ENCODE measurements around the gene TMX4.
"Not testable (repeated sequence)": the region's sequence is repeated elsewhere in the genome, so short reads cannot be mapped to it uniquely, and the experiment has no call there.

The TMX4 gene

GRCh38 chr20:8019246-8019997, at the start of gene TMX4:
TSS of gene TMX4 (minus strand) at chr20:8019761. CDS start at chr20:8019613, 148 bp downstream.
- peak; percentile 80 to 90 for DNase-seq (ENCODE audit: low read depth in 2 of 2)

GRCh38 chr20:8067082-8067481, 47.5 kb upstream of the TMX4 start:
- no peak for DNase-seq (ENCODE audit: low read depth in 2 of 2)

GRCh38 chr20:8066662-8067061, 47.1 kb upstream of the TMX4 start:
- DNase-seq (ENCODE audit: low read depth in 2 of 2), result no peak

- no peak for DNase-seq (ENCODE audit: low read depth in 2 of 2)
Observed at GRCh38 chr20:8065691-8066090, 46.1 kb upstream of the TMX4 start.

GRCh38 chr20:8062756-8063155, 43.2 kb upstream of the TMX4 start:
- no peak for DNase-seq (ENCODE audit: low read depth in 2 of 2)

- no peak for DNase-seq (ENCODE audit: low read depth in 2 of 2)
Observed at GRCh38 chr20:8061861-8062518, 42.4 kb upstream of the TMX4 start.

- no peak for DNase-seq (ENCODE audit: low read depth in 2 of 2)
Observed at GRCh38 chr20:8060977-8061376, 41.4 kb upstream of the TMX4 start.

GRCh38 chr20:8057871-8058270, 38.3 kb upstream of the TMX4 start:
- DNase-seq (ENCODE audit: low read depth in 2 of 2), result no peak

GRCh38 chr20:8055096-8055495, 35.5 kb upstream of the TMX4 start:
- no peak for DNase-seq (ENCODE audit: low read depth in 2 of 2)

GRCh38 chr20:8050157-8050837, 30.7 kb upstream of the TMX4 start:
- no peak for DNase-seq (ENCODE audit: low read depth in 2 of 2)

GRCh38 chr20:8049310-8049709, 29.7 kb upstream of the TMX4 start:
- no peak for DNase-seq (ENCODE audit: low read depth in 2 of 2)

- no peak for DNase-seq (ENCODE audit: low read depth in 2 of 2)
Observed at GRCh38 chr20:8045946-8046345, 26.4 kb upstream of the TMX4 start.

GRCh38 chr20:8043687-8044282, 24.2 kb upstream of the TMX4 start:
- no peak for DNase-seq (ENCODE audit: low read depth in 2 of 2)

GRCh38 chr20:8039042-8039441, 19.5 kb upstream of the TMX4 start:
- no peak for DNase-seq (ENCODE audit: low read depth in 2 of 2)

- DNase-seq (ENCODE audit: low read depth in 2 of 2), result no peak
Observed at GRCh38 chr20:8036771-8037170, 17.2 kb upstream of the TMX4 start.

GRCh38 chr20:8033151-8033841, 13.7 kb upstream of the TMX4 start:
- no peak for DNase-seq (ENCODE audit: low read depth in 2 of 2)

- DNase-seq (ENCODE audit: low read depth in 2 of 2), result no peak
Observed at GRCh38 chr20:8032499-8032898, 12.9 kb upstream of the TMX4 start.

GRCh38 chr20:8031539-8031938, 12.0 kb upstream of the TMX4 start:
- DNase-seq (ENCODE audit: low read depth in 2 of 2), result not testable (repeated sequence)

GRCh38 chr20:8021541-8022269, 2.1 kb upstream of the TMX4 start:
- no peak for DNase-seq (ENCODE audit: low read depth in 2 of 2)

- no peak for DNase-seq (ENCODE audit: low read depth in 2 of 2)
Observed at GRCh38 chr20:8020314-8021079, 936 bp upstream of the TMX4 start.

GRCh38 chr20:8019998-8020247, 362 bp upstream of the TMX4 start:
- DNase-seq (ENCODE audit: low read depth in 2 of 2), result no peak
